CD1c-positive myeloid dendritic cell (primary cell): Measurements from ENCODE around the gene ASTL.
A peak's percentile ranks its signal among the peaks of the same experiment; 100 is the strongest.

ENCODE experiments used
- DNase-seq: peaks from one replicate; pipeline ENCODE4 v3.0.0-alpha.2; 2016; ENCODE audit errors: extremely low spot score

The ASTL gene

DNA sequence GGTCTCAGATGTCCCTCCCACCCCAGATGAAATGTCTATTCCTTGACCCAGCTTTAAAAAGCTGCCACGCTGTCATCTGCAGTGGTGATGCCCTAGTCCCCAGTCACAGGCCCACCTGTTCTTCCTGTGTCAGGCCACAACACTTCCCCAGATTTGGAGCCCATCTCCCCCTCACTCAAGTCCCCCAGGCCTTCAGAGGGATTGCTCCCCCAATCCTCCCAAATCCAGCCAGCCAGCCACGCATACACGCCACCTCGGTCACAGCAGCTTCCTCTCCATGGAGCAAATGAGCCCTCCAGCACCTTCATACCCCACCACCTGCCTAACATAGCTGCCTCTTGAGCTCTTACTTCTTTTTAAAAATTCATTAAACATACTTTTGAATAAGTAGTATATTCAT is 7.8 kb downstream of the ASTL start:
- no peak for DNase-seq

DNA sequence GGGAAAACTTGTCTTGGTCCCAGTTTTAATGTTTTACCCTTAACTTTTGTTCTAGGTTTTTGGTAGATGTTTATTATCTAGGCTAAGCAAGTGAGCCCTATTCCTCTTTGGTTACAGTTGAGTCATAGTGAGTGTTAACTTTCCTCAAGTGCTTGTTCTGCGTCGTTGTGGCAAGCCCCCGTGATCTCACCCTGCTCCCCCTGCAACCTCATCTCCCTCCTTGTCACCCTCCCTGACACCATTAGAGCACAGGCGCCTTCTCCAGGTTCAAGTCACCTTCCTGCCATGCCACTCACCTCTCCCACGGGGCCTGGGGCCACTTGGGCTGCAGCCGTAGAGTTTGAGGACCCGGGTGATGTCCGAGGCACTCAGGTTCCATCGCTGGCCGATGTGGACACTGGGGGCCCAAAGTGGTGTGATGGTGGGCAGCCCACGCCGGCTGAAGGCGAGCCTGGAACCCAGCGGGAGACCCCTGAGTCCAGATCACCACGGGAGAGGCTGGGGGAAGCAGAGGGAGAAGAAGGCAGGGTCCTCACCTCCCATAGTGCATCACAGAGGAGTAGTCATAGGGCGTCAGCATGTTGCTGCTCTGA is 8.7 kb downstream of the ASTL start:
- no peak for DNase-seq

DNA sequence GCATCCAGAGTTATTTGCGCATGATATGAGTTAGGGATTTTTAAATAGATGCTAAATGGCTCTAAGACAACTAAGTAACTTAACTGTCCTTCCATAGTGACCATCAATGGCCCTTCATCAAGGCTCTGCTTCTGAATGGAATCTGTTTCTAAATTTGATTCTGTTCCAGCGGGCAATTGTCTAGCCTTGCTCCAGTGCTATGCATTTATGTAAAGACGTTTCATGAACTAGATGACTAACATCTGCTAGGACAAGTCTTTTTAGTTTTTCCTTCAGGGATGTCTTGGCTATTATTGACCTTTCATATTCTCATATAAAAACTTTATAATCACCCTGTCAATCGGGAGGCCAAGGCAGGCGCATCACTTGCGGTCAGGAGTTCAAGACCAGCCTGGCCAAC is 9.8 kb downstream of the ASTL start:
- DNase-seq, result no peak

DNA sequence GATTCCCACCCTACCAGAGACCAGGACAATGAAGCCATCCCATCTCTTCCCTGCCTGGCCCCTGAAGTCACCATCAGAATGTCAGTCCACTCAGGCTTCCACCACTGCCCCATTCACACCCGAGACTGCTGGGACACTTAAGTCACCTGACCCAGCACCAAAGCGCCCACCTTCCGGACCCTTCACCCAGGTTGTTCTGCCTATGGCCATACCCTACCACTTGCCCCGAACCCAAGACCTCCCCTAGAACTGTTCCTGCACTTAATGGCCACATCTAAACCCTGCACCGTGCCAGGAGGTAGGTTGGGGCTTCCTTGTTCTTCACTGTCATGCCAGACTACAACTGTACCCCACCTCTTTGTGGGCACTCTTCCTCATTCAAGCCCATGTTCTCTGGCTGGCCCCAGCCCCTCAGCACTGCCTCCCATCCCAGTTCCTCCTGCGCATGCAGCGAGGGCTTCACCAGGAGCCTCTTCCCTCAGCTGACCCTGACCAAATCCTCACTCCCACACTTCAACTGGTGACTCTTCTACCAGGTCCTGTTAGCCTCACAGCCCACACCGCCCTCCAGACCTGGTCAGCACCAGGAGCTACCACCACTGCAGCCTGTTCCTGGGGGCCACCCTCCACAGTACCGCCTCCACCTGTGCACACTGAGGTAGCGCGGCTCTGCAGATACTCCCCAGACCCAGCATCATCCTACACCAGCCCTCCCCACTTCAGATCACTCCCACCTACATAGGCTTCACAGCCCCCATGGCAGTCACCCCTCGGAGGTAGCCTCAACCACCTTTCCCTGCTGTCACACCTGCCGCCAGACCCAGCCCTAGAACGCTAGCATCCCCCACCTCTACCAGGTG is 13.7 kb downstream of the ASTL start:
- peak; percentile 76 for DNase-seq

DNA sequence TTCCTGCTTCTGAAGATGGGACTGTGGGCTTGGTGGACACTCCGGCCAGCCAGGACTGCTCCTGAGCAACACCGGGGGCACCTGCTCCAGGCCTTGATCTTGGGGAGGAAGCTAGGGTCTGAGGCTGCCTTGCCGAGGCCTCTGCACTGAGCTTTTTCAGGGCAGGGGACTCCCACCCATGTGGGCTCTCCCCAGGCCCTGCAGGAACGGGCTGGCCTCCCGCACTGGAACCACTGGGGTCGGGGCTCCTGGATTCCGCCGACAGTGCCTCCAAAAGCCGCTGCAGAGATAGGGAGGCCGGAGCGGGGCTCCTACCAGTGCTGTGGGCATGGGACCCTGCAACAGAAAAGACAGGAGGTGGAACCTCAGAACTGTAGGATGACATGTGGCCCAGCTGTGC is 14.4 kb downstream of the ASTL start:
- DNase-seq, result no peak

DNA sequence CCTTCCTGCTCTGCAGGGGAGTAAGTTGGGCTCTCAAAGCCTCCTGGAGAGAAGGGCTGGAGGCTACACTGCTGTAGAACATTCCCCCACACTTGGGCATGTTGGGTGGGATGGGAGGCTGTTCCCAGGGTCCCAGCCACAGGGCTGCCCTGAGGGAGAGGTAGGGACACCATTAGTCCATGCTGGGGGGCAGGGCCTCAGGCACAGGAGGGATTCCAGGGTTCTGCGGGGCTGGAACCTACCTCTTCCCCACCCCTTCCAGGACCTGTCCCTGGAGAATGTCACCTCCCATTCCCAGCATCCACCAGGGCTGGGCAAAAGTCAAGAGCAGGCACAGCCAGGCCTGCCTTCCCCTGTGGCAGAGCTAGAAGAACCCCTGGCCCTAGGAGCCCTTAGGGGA is 15.0 kb downstream of the ASTL start:
- DNase-seq, result no peak

DNA sequence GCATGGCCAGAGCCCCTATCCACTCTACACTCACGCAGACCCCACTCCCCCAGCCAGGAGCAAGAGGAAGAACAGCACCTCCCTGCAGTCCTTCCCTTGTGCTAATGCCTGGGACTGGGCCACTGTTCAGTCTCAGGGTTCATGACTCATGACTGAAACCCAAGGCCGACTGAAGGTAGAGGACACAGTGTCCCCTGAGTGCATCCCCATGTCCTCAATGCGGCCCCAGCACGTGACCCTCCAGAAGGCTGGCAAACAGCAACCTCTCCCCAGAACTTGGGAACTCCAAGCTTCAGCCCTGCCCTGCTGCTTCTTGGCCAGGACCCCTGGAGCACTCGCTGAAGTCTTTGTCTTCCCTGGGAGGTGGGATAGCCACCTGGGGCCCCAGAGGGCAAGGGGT is 15.9 kb downstream of the ASTL start:
- no peak for DNase-seq

DNA sequence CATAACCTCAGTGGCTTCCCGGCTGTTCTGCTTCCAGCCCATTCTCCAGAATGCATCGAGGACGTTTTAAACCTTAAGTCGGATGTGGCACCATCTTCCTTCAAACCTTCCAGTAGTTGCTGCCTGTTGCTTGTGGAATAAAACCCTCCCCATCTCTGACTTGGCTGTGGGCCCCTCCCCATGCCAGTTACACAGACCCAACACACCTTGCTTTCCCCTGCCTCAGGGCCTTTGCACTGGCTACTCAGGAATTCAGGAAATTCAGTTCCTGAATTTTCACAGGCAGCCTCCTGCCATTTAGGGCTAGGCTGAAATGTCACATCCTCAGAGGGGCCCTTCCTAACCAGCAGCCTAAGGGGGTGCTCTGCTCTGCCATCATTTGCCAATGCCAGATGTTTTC is 16.9 kb downstream of the ASTL start:
- DNase-seq, result no peak

DNA sequence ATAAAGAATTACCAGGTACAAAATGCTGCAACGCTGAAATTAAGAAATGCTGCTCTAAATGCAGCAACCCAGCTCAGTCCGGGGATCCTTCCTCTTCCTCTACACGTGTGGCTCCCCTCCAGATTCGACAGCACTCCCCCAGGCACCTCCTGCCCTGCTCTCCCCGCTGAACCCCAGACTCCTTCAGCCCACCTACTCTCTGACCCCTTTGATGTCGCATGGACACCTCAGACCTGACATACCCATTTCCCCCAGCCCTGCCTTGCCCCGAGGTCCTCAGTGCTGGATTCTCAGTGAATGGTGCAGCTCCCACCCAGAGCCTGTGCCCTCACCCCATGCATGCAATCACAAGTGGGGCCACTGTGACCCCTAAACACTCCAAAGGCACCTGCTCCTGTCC is 17.3 kb downstream of the ASTL start:
- DNase-seq, result no peak

DNA sequence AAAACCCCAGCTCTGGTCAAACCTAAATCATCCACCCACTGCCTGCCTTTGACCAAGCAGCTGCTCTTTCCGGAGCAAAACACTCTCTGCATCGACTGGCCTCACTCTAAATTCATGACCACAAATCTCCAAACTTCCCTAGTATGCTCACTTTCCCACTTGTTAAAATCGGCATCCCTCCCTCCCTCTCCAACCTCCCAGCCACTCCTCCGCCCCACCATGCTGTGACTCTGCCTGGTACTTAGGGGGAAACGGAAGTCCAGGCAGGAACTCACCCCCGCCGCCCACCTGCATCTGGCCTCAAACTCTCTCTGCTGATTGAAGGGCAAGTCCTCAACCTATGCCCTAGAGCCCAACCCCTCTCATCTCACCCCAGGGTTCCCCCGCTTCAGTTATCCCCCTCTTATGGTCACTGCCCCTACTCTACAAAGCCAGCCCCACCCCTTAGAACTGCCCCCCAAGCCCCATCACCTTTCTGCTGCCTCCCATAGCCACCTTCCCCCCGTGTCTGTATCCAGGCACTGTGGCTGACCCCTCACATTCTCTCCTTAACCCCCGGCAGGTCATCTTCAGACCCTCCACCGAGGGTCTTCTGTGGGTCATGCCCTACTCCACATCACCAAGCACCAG is 18.1 kb downstream of the ASTL start:
- DNase-seq, result peak; percentile 85

DNA sequence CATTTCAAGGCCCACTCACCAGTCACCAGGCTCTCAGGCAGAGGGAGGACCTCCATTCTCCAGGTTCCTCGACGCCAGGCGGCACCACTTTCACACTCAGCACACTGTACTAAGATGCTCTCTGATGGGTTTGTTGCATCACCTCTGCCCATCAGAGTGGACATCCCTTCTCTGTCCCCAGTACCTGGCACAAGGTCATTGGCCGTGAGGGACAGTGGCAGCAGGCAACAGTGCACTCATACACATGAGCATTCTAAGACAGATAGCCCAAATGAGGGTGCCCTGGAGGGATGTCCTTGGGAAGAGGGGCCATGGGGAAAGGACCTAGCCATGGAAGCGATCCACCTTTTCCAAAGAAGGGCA is 18.9 kb downstream of the ASTL start:
- DNase-seq, result no peak

DNA sequence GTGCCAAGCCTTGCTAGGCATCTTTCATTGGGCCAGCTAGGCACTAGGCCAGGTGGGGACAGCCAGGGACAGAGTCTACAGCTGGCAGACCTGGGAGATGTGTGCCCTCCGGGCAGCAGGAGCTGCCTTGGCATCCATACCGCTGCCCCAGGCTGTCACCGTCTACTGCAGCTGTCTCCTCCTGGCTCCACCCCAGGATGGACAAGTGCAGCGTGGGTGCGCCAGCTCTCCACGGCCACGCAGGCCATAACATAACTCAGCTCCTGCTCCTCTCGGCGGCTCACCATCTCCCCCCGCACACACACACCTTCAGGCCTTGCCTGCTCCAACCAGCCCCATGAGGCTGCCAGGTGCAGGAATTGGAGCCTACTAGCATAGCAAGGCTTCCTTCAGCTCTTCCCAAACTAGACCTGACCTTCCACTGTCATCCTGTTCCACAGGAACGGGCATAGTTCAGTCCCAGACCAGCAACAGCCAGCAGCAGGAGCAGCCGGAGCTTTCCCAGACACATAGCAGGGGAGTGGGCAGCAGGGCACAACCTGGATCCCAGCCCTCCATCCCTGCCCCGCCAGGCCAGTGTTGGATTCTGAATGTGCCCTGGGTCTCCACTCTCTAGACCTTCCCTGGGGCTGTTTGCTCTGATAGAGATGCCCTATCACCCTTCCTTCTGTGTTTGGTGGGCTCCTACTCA is 19.5 kb downstream of the ASTL start:
- no peak for DNase-seq

DNA sequence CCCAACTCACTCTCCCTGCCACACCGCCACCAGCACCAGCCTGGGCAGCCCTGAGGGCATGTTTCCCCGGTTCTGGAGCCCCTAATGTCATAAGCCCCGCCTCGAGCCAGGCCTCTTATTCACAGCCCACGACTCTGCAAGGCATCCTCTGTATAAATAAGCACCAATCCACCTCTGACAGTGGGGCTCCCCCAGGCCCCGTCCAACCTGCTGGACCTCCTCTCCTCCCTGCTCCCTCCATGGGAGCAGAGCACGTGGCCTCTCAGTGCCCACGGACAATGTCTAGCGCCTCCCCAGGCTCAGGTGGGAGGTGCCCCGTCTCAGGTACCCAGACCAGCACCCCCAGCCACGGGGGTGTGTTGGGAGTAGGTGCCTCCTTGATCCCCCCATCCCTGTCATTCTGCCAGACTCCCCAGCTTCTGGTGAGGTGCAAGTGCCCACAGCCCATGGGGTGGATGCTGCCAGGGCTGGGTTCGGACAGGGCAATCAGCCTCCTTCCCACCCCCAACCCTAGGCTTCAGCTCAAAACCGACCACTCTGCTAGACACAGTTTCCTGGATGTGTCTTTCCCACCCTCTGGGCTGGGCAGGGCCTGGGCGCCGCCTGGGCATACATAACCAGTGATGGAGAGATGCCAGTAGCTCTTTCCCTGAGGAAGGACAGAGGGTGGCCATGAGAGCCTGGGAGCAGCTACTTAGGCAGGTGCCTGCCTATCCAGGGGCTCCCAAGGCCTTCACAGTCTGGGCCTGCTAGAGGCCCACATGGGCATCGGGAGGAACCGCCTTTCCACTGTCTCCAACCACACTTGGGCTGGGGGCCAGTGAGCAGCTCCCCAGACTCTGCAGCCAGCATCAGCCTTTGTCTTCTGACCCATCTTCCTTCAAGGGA is 20.4 kb downstream of the ASTL start:
- no peak for DNase-seq

DNA sequence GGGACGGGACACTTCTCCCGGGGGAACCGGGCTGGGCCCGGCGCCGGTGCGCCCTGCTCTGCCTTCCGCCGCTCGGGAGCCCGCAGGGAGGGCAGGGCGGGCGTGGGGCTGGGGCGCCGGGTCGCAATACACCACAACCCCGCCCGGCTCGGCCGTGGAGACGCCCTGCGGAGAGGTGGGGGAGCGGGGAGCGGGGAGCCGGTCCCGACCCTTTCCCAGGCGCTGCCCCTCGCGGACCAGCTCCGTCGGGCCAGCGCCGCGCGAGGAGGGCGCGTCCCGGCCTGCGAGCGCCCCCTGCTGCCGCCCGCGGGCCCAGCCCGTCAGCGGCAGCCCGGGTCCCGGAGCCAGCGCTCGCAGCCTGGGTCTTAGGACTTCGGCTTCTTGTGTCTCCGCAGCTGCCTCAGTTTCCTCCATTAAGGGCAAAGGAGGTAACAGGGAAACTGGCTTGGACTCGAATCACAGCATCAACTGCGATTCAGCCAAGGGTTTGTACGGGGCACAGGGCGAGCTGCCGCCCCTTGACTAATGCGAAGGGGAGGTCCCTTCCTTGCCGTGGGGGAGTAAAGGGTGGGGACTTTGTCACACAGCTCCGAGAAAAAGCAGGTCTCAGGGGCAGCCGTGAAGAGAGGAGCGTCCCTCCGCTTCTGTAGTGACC is 21.3 kb downstream of the ASTL start:
- peak; percentile 80 for DNase-seq

DNA sequence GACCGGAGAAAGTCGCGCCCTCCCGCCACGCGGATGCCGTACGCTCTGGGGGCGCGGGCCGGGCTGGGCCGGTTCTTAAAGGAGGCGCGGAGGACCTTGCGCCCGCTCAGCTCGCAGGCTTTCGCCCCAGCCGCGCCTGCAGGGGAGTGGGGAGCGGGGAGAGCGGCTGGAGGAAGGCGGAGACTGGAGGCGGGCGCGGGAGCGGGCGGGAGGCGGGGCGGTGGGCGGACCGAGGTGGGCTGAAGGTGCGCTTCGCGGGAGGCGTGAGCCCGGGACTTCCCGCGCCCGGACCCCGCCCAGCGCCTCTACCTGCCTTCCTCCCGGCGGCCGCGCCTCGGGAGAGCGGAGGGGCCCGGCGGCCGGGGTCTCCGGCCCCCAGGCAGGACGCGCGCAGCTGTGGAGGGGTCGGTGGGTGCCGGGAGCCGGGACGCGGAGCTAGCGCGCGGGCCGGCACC is 21.9 kb downstream of the ASTL start, which contains the start of gene ADRA2B:
Gene ADRA2B, minus strand, starts transcription at position 148 of the 455 bp plus-strand sequence. CDS start 422 bp downstream, outside the sequence.
- DNase-seq, result peak; percentile 41

DNA sequence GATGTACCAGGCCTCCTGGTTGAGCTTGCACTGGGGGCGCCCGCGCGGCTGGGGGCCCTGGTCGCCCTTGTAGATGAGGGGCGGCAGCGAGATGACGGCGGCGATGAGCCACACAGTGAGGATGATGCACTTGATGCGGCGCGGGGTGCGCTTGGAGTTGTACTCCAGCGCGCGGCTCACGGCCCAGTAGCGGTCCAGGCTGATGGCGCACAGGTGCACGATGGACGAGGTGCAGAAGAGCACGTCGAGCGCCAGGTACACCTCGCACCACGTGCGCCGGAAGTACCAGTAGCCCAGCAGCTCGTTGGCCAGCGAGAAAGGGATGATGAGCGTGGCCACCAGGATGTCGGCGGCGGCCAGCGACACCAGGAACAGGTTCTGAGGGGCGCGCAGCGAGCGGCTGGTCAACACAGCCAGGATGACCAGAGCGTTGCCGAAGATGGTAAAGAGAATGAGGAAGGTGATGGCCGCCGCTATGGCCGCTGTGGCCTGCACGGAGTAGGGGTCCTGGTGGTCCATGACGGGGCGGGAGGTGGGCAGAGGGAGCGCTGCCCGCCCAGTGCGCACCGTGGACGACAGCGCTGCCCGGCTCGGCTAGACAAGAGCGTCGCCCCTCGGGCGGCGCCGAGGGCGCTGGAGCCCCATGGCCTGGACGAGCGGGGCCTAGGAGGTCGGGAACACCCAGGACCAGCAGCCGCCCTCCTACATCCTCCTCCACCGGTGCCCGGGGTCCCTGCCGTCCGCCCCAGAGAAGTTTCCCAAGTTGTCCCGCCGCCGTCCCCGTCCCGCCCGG is 22.5 kb downstream of the ASTL start:
- no peak for DNase-seq

DNA sequence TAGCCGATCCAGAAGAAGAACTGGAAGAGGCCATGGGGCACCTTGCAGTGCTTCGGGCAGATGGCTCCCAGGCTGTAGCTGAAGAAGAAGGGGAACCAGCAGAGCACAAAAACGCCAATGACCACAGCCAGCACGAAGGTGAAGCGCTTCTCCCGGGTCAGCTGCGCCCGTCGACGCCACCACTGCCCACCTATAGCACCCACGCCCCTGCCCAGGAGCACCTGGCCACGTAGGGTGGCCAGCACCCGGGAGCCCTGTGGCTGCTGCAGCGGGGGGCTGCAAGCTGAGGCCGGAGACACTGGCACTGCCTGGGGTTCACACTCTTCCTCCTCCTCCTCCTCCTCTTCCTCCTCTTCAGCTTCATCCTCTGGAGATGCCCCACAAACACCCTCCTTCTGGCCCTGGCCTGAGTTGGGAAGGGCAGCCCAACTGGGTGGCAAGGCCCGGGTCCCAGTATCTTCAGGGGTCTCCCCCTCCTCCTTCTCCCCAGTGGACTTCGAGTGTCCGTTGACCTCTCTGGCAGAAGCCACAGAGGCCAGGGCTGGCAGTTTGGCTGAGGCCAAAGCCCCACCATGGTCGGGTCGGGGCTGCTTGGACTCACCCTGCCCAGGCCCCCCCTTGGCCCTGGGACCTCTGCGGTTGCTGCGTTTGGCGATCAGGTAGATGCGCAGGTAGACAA is 23.3 kb downstream of the ASTL start:
- DNase-seq, result no peak

DNA sequence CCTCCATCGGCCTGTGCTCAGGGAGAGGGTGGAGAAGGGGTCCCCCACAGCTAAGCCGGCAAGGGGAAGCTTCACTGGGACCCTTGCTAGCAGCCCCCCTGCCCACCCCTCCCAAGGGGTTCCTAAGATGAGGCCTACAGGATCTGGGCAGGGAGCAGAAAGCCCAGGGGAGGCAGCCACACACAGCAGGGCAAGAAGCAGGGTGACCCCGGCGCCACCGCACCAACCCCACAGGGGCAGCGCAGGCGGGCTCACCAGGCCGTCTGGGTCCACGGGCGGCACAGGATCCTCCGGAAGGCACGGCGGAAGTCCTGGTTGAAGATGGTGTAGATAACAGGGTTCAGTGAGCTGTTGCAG is 23.8 kb downstream of the ASTL start:
- DNase-seq, result no peak

DNA sequence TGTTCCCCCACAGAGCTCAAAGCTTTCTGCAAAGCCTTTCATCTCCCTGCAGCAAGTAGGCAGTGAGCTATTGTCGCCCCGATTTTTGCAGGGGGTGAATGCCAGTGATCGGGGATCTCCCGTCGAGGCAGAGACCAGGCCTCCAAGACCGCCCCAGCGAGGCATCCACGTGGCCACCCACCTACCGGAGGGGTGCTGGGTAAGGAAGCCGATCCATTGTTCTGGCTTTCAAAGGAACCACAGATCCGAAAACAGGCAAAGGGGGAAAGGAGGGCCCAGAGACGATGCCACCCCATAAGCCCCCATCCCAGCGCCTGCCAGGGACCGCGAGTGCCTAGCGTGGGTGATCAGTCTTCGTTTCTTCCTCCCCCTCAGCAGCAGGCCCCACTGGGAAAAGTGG is 24.4 kb downstream of the ASTL start:
- no peak for DNase-seq

DNA sequence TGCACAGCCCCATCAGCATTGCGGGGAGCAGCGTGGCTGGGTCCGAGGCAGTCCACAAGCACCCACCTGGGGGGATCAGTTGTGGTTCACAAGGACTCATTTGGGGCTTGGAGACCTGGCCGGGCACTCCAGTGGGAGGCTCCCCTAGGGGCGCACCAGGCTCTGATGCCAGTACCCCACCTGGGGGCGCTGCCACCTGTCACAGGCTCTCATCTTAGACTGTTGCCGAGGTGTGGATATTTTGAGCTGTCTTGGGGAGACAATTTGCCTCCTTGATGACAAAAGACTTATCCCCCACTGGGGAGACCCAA is 25.0 kb downstream of the ASTL start:
- no peak for DNase-seq
